Activated B cell treated with CpG ODN at 0.5 μM for 24 hours (primary cell): Measurements from ENCODE around the gene SLC51A. TPM values are rescaled to one million over a fixed set of nuclear protein-coding genes. Genes with fewer than 3 reads are reported as not detected.
"Not testable (repeated sequence)": the region's sequence is repeated elsewhere in the genome, so short reads cannot be mapped to it uniquely, and the experiment has no call there.

Experiments
- ATAC-seq: fragments of 200-7000 bp; cut with Tn5 transposase; one replicate; pipeline ENCODE4 v1.10.0; 2021; ENCODE audit warnings: low read depth, mild to moderate bottlenecking, moderate library complexity
- CTCF ChIA-PET: fragments of 350-600 bp; sonication (Branson Sonifier 250); formaldehyde crosslinking; loops from one replicate; lab custom pipeline; 2021; ENCODE audit warnings: antibody characterized with exemption; lab: Charles Lee
- POLR2A ChIA-PET: fragments of 350-600 bp; sonication (Branson Sonifier 250); formaldehyde crosslinking; loops from one replicate; lab custom pipeline; 2021; ENCODE audit warnings: antibody characterized with exemption; lab: Charles Lee
- DNase-seq: peaks from one replicate; pipeline ENCODE4 v3.0.0; 2022
- H3K27ac Mint-ChIP-seq: one replicate; pipeline ENCODE4 v1.8.0; 2020; ENCODE audit warnings: mixed read lengths
- H3K27me3 Mint-ChIP-seq: one replicate; pipeline ENCODE4 v1.8.0; 2021; ENCODE audit warnings: mixed read lengths
- H3K36me3 Mint-ChIP-seq: one replicate; pipeline ENCODE4 v1.8.0; 2021; ENCODE audit warnings: low read depth, mixed read lengths
- H3K4me1 Mint-ChIP-seq: one replicate; pipeline ENCODE4 v1.8.0; 2021; ENCODE audit warnings: mixed read lengths
- H3K4me3 Mint-ChIP-seq: one replicate; pipeline ENCODE4 v1.8.0; 2020; ENCODE audit warnings: mild to moderate bottlenecking, mixed read lengths
- H3K9me3 Mint-ChIP-seq: one replicate; pipeline ENCODE4 v1.8.0; 2020; ENCODE audit warnings: mixed read lengths
- intact Hi-C: fragments of 100-400 bp; cut with micrococcal nuclease; formaldehyde crosslinking; loops from one replicate; pipeline ENCODE4 v1.15.1; 2024
- total RNA-seq: library from RNA; stranded (reverse); gene quantifications from 2 replicates; pipeline ENCODE4 v1.2.3, GENCODE V29; 2022
- TF ChIP-seq, protein P1 (sequence below): fragments of 200-600 bp; IDR thresholded peaks from one replicate; pipeline ENCODE4 v1.8.0; 2022; ENCODE audit warnings: antibody characterized with exemption, mild to moderate bottlenecking

The SLC51A gene
- total RNA-seq, 1 donor from 2014 or later: not detected

DNA sequence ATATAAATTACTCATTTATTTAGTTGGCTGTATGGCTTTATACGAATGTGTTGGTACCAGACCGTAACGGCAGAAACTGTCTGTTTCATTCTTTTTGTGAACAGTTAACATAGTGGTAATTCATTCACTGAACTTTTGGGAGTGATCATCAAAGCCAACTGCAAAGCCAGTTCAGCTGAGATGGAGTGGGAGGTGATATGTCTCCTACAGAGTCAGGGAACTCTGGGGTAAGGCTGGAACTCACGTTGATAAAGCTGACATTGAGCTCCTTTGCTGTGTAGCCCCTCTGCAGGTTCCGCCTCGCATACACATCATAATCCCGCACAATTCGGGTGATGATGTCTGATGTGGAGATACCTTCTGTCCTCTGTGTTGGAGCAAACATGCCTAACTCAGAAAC lies 25.4 kb downstream of the SLC51A start:
- no peaks in the 10 kb centered on the region for H3K27me3 Mint-ChIP-seq

DNA sequence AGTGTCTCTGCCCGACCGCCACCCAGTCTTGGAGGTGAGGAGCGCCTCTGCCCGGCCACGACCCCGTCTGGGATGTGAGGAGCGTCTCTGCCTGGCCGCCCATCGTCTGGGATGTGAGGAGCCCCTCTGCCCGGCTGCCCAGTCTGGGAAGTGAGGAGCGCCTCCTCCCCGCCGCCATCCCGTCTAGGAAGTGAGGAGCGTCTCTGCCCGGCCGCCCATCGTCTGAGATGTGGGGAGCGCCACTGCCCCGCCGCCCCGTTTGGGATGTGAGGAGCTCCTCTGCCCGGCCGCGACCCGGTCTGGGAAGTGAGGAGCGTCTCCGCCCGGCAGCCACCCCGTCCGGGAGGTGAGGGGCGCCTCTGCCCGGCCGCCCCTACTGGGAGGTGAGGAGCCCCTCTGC lies 27.8 kb downstream of the SLC51A start:
- H3K27me3 Mint-ChIP-seq, H3K27ac Mint-ChIP-seq, H3K4me3 Mint-ChIP-seq, POLR2A ChIA-PET, H3K9me3 Mint-ChIP-seq, ATAC-seq, H3K4me1 Mint-ChIP-seq, intact Hi-C loops, CTCF ChIA-PET, DNase-seq: not testable (repeated sequence)
- peaks cover 68% of the 10 kb centered on the region for H3K36me3 Mint-ChIP-seq

More for the DNA sequence above, 25.4 kb downstream of the SLC51A start:
- TF ChIP-seq, protein P1, sequence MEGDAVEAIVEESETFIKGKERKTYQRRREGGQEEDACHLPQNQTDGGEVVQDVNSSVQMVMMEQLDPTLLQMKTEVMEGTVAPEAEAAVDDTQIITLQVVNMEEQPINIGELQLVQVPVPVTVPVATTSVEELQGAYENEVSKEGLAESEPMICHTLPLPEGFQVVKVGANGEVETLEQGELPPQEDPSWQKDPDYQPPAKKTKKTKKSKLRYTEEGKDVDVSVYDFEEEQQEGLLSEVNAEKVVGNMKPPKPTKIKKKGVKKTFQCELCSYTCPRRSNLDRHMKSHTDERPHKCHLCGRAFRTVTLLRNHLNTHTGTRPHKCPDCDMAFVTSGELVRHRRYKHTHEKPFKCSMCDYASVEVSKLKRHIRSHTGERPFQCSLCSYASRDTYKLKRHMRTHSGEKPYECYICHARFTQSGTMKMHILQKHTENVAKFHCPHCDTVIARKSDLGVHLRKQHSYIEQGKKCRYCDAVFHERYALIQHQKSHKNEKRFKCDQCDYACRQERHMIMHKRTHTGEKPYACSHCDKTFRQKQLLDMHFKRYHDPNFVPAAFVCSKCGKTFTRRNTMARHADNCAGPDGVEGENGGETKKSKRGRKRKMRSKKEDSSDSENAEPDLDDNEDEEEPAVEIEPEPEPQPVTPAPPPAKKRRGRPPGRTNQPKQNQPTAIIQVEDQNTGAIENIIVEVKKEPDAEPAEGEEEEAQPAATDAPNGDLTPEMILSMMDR: no peak
- Mint-ChIP-seq H3K4me3 (no peak overlapping the region), H3K36me3 (peaks cover 75% of the 10 kb centered on the region), H3K9me3 (no peaks in the 10 kb centered on the region), H3K4me1 (no peaks in the 10 kb centered on the region), H3K27ac (no peak overlapping the region)
- intact Hi-C loops: no loop called here
- POLR2A ChIA-PET: no interaction called here
- CTCF ChIA-PET: no interaction called here
- DNase-seq: no peak
- no peak for ATAC-seq

DNA sequence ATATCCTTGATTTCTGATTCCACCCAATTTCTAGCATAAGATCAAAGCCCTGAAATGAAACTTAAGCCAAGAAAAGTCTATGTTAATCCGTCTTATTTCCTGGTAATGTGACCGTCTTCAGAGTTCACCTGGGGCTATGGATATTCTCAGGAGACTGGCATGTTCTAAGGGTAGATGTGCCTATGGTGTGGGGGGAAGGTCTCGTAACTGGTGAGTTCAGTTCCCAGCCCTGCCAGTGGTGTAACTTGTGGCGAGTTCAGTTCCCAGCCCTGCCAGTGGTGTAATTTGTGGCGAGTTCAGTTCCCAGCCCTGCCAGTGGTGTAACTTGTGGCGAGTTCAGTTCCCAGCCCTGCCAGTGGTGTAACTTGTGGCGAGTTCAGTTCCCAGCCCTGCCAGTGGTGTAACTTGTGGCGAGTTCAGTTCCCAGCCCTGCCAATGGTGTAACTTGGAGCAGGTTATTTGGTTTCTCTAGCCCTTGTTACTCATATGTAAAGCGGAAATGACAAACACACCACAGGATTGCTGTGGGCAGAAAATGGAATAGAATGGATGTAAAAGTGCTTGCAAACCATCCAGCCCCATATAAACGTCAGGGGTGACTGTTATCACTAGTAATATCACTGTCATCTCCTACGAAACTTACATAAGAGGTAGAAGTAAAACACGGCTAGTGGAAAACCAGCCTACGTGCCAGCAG lies 30.4 kb downstream of the SLC51A start:
- Mint-ChIP-seq H3K4me1 (peaks cover 2% of the 10 kb centered on the region), H3K27ac (no peak overlapping the region), H3K4me3 (no peak overlapping the region), H3K27me3 (no peaks in the 10 kb centered on the region), H3K36me3 (peaks cover 51% of the 10 kb centered on the region), H3K9me3 (no peaks in the 10 kb centered on the region)
- no peak for DNase-seq
- TF ChIP-seq, protein P1: no peak
- POLR2A ChIA-PET: interaction anchor here (0.7 kb wide), 1 partner anchor 151 kb away, joined by 3 read pairs; no protein-coding TSS in a partner anchor
- CTCF ChIA-PET: no interaction called here
- intact Hi-C loops: no loop called here
- no peak for ATAC-seq

DNA sequence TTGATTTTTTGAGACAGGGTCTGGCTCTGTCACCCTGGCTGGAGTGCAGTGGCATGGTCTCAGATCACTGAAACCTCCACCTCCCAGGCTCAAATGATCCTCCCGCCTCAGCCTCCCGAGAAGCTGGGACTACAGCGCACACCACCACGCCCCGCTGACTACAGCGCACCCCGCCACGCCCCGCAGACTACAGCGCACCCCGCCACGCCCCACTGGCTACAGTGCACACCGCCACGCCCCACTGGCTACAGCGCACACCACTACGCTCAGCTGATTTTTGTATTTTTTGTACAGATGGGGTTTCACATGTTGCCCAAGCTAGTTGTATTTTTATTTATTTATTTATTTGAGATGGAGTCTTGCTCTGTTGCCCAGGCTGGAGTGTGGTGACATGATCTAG lies 35.6 kb downstream of the SLC51A start:
- ChIA-PET CTCF (interaction anchor here (1.5 kb wide), 1 partner anchor 102 kb away, joined by 4 read pairs; no protein-coding TSS in a partner anchor), POLR2A (no interaction called here)
- Mint-ChIP-seq H3K4me3 (no peak overlapping the region), H3K4me1 (peaks cover 8% of the 10 kb centered on the region), H3K36me3 (peaks cover 40% of the 10 kb centered on the region), H3K27ac (no peak overlapping the region), H3K27me3 (no peaks in the 10 kb centered on the region), H3K9me3 (no peaks in the 10 kb centered on the region)
- ATAC-seq (peak; percentile 70), DNase-seq (no peak)
- intact Hi-C loops: loop anchor here (5.0 kb wide), 2 partner anchors 435 to 715 kb away; partner anchors contain the start of gene PIGZ
- TF ChIP-seq, protein P1: no peak

DNA sequence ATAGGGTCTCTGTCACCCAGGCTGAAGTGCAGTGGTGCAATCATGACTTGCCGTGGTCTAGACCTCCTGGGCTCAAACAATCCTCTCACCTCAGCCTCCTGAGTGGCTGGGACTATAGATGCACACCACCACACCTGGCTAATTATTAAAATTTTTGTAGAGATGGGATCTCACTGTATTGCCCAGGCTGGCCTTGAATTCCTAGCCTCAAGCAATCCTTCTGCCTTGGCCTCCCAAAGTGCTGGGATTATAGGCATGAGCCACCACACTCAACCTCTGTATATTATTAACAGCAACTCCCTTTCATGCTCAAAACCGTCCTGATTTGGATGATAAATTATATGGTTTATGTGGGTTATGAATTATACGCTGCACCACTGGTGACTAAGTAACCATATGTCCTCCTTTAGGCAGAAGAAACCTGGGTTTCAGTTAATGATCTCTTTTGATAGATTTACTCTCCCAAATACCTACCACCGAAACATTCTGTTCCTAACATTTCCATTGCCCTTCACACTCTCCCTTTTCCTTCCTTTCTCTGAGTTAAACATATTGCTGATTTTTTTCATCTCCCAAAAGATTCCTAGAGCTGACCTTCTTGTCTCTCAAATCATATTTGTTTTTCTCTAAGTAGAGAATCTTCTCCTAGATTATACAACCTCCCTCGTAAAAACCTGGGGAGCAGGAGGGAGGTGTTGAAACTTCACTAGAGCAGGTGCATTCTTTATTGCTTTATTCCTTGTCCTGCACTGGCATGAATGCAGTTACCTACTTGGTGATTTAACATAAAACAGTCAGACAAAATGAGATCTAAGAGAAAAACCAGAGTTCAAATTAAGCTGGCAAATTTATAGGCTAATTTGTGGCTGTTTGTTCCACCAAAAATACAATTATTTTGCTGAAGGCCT lies 38.3 kb downstream of the SLC51A start:
- TF ChIP-seq, protein P1: no peak
- intact Hi-C loops: loop anchor here (2.0 to 5.0 kb wide), 3 partner anchors 314 to 713 kb away; partner anchors contain the start of genes FBXO45, PIGZ and WDR53
- Mint-ChIP-seq H3K27ac (no peak overlapping the region), H3K4me1 (peaks cover 8% of the 10 kb centered on the region), H3K4me3 (no peak overlapping the region), H3K27me3 (no peaks in the 10 kb centered on the region), H3K36me3 (peaks cover 33% of the 10 kb centered on the region), H3K9me3 (no peaks in the 10 kb centered on the region)
- ChIA-PET CTCF (interaction anchor here (1.3 kb wide), 2 partner anchors 181 to 268 kb away, joined by 3 to 8 read pairs; no protein-coding TSS in a partner anchor), POLR2A (interaction anchor here (0.6 to 1.0 kb wide), 3 partner anchors 63 to 390 kb away, joined by 3 to 4 read pairs (median 3); partner anchors contain the start of genes DYNLT2B, FBXO45 and WDR53)
- ATAC-seq (no peak), DNase-seq (no peak)
